GM18867 (cell line): ENCODE measurements around the gene CNN2.

Experiments
- ATAC-seq: cut with Tn5 transposase; IDR thresholded peaks from one replicate; pipeline ENCODE4 v1.9.1; 2021; ENCODE audit warnings: mild to moderate bottlenecking, moderate library complexity; ENCODE audit not compliant: unreplicated experiment

CNN2 gene

GRCh38 chr19:1064661-1065605 lies 38.5 kb downstream of the CNN2 start:
- ATAC-seq: peak; percentile 33

DNA sequence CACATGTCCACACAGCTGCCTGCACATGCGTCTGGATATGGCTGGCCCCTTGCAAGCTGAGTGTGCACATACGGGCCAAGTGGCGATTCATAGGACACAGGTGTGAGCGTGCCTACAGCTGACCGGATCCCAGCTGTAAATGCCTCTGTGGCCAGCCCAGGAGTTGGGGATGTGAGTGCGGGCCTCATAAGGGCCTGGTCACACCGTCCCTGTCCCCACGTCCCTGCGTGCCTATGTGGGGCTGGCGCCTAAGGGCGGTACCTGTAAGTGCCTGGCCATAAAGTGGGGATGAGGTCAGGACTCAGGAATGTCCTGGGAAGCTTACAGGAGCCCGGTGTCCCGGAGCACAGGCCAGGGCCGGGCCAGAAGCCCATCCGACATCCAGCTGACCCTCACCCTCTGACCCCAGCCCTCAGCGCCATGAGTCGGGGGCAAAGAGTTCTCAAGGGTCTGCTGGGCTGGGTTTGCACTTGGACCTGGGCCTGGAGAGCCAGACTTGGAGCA lies 39.2 kb downstream of the CNN2 start:
- ATAC-seq: no peak

DNA sequence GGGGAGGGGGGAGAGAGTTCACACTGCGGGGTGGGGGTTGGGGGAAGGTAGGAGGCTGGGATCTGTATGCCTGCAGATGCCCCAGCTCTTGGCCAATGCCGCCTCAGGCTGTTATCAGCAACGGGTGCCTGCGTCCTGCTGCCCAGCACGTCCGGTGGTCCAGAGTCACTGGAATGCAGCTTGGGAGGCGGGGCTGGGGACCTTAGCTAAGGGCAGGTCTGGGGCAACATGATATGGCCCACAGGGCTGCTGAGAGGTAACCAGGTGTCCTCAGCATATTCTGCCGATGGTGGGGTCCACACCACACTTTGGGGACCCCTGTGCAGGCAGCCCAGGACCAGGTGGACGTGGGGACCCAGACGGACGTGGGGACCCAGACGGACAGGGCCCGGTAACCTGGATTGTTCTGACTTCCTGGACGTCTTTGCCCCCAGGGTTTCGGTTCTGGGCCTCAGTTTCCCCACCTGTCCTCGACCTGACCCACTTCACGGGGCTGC lies 39.9 kb downstream of the CNN2 start:
- ATAC-seq: no peak

DNA sequence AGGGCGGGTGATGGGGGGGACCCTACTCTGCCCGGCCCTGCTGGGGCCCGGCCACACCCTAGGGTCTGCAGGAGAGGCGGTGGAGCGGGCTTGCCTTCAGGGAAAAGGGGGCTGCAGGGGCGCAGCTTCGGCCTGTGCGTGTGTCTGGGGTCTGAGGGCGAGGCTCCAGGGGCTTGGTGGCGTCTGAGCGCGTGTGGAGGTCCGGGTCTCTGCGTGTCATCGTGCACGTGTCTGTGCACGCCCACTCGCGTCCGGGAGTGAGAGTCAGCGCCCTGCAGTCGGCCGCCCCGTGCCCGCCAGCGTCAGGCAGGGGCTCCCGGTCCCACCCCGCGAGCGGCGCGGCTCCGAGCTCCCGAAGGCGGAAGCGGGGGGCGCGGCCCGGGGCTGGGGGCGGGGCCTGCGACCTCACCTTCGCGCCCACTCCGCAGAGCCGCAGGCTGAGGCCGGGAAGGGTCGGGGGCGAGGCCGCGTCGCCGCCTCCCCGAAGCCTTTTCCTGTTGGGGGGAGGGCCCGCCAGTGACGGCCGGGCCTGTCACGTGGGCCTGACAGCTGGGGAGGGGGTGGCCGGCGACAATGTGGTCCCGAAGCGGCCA lies 40.4 kb downstream of the CNN2 start, which contains the start of gene ARHGAP45:
ARHGAP45 (plus strand) TSS at position 420 of the 593 bp plus-strand sequence. CDS start 239 bp downstream, outside the sequence.
- no peak for ATAC-seq

- no peak for ATAC-seq
Observed at GRCh38 chr19:1067341-1067957, 41.0 kb downstream of the CNN2 start.

GRCh38 chr19:1068009-1069001 lies 41.9 kb downstream of the CNN2 start:
- no peak for ATAC-seq

- no peak for ATAC-seq
Observed at GRCh38 chr19:1069009-1069779, 42.8 kb downstream of the CNN2 start.

- no peak for ATAC-seq
Observed at GRCh38 chr19:1070576-1070930, 44.1 kb downstream of the CNN2 start.

DNA sequence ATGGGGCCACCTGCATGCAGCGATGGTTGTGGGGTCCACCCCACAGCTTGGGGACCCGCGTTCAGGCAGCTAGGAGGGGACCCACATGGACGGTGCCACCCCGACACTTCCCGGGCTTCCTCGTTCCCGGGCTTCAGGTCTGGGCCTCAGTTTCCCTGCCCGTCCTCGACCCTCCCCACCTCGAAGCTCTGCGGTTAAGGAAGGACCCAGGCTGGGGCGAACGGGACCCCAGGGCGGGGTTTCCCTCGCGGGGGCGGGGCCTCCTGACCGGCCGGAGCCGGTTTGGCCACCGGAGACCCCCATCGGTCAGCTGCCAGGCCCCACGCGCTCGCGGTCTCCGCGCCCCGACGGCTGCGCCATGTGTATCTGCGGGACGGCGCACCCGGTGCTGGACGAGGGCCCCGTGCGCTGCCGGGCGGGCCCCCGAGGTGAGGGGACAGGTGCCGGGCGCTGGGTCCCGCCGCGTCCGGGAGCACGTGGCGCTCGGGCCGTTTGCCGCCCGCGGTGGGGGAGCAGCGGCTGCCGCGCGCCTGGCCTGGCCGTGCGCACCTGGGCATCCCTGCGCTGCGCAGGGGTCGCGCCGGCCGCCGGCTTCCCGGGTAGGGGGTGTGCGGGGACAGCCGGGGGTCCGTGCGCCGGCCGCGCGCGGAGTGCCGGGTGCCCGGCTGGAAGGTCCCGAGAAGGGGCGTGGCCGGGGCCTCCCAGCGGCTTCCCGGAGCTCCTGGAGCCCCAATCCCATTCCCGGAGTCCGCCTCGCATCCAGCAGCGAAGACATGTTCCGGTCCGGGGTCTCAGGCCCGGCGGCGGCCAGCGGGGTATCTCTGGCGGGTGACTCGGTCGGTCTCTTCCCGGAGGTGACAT lies 44.8 kb downstream of the CNN2 start:
- no peak for ATAC-seq

GRCh38 chr19:1072371-1073015 lies 46.1 kb downstream of the CNN2 start:
- ATAC-seq: no peak

- no peak for ATAC-seq
Observed at GRCh38 chr19:1073063-1073955, 46.9 kb downstream of the CNN2 start.

- ATAC-seq: peak; percentile 2
Observed at GRCh38 chr19:1073956-1074517, 47.6 kb downstream of the CNN2 start.

GRCh38 chr19:1074544-1075283 lies 48.3 kb downstream of the CNN2 start:
- peak; percentile 46 for ATAC-seq

DNA sequence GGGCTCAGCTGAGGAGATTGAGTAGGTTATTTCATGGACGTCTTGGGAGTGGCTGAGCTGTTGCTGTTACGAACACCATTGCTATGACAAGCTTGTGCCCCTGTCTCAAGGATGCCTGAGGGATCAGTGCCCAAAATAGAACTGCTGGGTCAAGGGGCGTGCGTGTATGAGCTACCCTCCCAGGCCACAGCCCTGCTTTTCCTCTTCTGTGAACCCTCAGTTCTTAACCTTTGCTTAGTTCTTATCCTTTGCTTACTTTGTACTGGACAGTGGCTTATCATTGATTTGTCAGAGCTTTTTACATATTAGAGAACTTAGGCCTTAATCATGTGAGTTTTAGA lies 49.6 kb downstream of the CNN2 start:
- no peak for ATAC-seq

DNA sequence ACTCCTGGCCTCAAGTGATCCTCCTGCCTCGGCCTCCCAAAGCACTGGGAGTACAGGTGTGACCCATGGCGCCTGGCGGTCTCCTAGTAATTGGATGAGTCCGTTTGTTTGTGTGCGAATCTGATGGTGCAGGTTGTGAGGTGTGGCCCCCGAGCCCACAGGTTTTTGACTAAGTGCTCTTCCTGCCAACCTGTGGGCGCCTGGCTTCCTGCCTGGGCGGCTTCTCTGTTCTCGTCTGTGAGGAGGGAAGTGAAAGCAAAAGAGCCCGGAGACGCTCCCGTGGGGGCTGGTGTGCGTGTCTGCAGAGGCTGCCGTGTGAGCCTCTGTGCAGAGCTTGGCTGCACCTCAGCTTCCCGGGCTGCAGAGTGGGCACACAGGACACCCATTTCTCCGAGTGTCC lies 50.5 kb downstream of the CNN2 start:
- ATAC-seq: peak; percentile 50

- no peak for ATAC-seq
Observed at GRCh38 chr19:1079566-1080111, 53.2 kb downstream of the CNN2 start.
